ENCODE data around the gene FMN2. TPM values are rescaled to one million over a fixed set of nuclear protein-coding genes. Genes with fewer than 3 reads are reported as not detected.
"Not testable (repeated sequence)": the region's sequence is repeated elsewhere in the genome, so short reads cannot be mapped to it uniquely, and the experiment has no call there.

FMN2 gene
- total RNA-seq, 1 donor from 2014 or later, result 1.7 TPM

DNA sequence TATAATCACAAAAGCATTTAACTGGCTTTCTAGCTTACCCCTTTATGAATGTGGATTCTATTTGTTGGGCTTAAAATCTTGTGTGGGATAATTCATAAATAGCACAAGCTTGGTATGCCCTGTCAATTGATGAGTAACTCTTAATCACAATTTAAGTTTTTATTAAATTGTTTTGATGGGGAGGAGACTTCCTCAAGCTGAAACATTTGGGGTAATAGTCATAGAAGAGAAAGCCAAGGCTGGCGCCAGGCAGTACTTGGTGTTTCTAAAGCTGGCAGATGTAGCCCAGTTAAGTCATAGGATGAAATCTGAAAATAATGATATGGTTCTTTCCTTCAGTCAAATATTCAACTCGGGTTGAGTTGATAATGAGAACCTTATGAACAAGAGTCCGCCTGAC lies 167.2 kb downstream of the FMN2 start:
- H3K36me3 ChIP-seq, result no peaks in the 10 kb centered on the region
- DNase-seq (ENCODE audit: low spot score), result no peak
- H3K4me1 ChIP-seq, result no peaks in the 10 kb centered on the region
- H3K4me2 ChIP-seq, result no peak overlapping the region
- H3K9me3 ChIP-seq (ENCODE audit: low read depth), result no peaks in the 10 kb centered on the region
- H3K4me3 ChIP-seq, result no peak overlapping the region
- no peaks in the 10 kb centered on the region for H3F3A ChIP-seq (ENCODE audit: low read depth)
- H3K4me1 Mint-ChIP-seq, result no peaks in the 10 kb centered on the region
- TF ChIP-seq, protein P1, sequence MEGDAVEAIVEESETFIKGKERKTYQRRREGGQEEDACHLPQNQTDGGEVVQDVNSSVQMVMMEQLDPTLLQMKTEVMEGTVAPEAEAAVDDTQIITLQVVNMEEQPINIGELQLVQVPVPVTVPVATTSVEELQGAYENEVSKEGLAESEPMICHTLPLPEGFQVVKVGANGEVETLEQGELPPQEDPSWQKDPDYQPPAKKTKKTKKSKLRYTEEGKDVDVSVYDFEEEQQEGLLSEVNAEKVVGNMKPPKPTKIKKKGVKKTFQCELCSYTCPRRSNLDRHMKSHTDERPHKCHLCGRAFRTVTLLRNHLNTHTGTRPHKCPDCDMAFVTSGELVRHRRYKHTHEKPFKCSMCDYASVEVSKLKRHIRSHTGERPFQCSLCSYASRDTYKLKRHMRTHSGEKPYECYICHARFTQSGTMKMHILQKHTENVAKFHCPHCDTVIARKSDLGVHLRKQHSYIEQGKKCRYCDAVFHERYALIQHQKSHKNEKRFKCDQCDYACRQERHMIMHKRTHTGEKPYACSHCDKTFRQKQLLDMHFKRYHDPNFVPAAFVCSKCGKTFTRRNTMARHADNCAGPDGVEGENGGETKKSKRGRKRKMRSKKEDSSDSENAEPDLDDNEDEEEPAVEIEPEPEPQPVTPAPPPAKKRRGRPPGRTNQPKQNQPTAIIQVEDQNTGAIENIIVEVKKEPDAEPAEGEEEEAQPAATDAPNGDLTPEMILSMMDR (IDR thresholded peaks at IDR 0.05), result no peak
- TF ChIP-seq EZH2phosphoT487 (IDR thresholded peaks at IDR 0.05), result no peak
- TF ChIP-seq EZH2 (IDR thresholded peaks at IDR 0.05), result no peak
- H3K27ac Mint-ChIP-seq, result no peak overlapping the region
- peaks cover 7% of the 10 kb centered on the region for H3K9me3 Mint-ChIP-seq
- H3K4me3 Mint-ChIP-seq, result no peak overlapping the region
- H3K9ac ChIP-seq, result no peak overlapping the region
- H3K79me2 ChIP-seq (ENCODE audit: low read depth), result no peaks in the 10 kb centered on the region
- H2AFZ ChIP-seq (replicated peaks), result no peak overlapping the region
- no peaks in the 10 kb centered on the region for H3K27me3 ChIP-seq
- peaks cover 29% of the 10 kb centered on the region for H3K36me3 Mint-ChIP-seq
- H3K27ac ChIP-seq, result no peak overlapping the region
- no peaks in the 10 kb centered on the region for H4K20me1 ChIP-seq (ENCODE audit: low read depth)
- H3K27me3 Mint-ChIP-seq (ENCODE audit: insufficient read depth, low read depth), result no peaks in the 10 kb centered on the region

DNA sequence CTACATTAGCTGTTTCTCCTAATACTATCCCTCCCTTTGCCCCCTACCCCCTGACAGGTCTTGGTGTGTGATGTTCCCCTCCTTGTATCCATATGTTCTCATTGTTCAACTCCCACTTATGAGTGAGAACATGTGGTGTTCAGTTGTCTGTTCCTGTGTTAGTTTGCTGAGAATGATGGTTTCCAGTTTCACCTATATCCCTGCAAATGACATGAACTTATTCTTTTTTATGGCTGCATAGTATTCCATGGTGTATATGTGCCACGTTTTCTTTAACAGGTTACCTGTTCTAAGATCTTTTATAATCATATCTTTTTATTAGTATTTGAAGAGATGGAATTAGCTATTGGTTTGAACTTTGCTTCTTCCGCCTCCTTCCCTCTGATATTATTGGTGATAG lies 172.8 kb downstream of the FMN2 start:
- peaks cover 18% of the 10 kb centered on the region for H3K9me3 Mint-ChIP-seq
- H3K36me3 ChIP-seq, H3K27ac Mint-ChIP-seq: not testable (repeated sequence)

DNA sequence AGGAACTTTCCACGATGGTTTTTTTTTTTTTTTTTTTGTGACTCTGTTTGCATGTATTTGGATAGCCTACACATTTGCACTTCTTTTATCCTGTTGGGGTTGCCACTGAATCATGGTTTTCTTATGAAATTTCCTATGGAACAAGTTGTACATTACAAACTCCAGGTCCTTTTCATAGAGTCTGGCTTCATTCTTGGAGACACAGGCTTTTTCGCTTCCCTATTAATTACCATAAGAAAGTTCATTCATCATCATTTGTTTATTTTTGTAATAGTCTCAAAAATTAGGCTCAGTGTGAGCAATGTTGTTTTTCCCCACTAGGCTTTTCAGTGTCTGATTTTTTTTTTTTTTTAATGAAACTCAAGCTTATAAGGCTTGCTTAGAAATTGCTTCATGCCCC lies 179.4 kb downstream of the FMN2 start:
- no peak overlapping the region for H3K27ac Mint-ChIP-seq
- Histone ChIP-seq H3K9ac (no peak overlapping the region), H3K9me3 (ENCODE audit: low read depth) (no peaks in the 10 kb centered on the region), H3K4me1 (no peaks in the 10 kb centered on the region), H3K27me3 (no peaks in the 10 kb centered on the region), H3K4me3 (no peak overlapping the region), H2AFZ (replicated peaks) (no peak overlapping the region), H3K79me2 (ENCODE audit: low read depth) (no peaks in the 10 kb centered on the region), H4K20me1 (ENCODE audit: low read depth) (no peaks in the 10 kb centered on the region), H3K27ac (no peak overlapping the region), H3F3A (ENCODE audit: low read depth) (no peaks in the 10 kb centered on the region), H3K4me2 (no peak overlapping the region), H3K36me3 (no peaks in the 10 kb centered on the region)
- TF ChIP-seq EZH2 (IDR thresholded peaks at IDR 0.05), result no peak
- TF ChIP-seq EZH2phosphoT487 (IDR thresholded peaks at IDR 0.05), result no peak
- TF ChIP-seq, protein P1 (IDR thresholded peaks at IDR 0.05), result no peak
- no peak overlapping the region for H3K4me3 Mint-ChIP-seq
- peaks cover 13% of the 10 kb centered on the region for H3K9me3 Mint-ChIP-seq
- H3K27me3 Mint-ChIP-seq (ENCODE audit: insufficient read depth, low read depth), result no peaks in the 10 kb centered on the region
- H3K4me1 Mint-ChIP-seq, result no peaks in the 10 kb centered on the region
- DNase-seq (ENCODE audit: low spot score), result no peak
- H3K36me3 Mint-ChIP-seq, result peaks cover 20% of the 10 kb centered on the region

More for the DNA sequence above, 172.8 kb downstream of the FMN2 start:
- H3K9ac ChIP-seq; H3K4me1 ChIP-seq; H4K20me1 ChIP-seq (ENCODE audit: low read depth); H3K4me1 Mint-ChIP-seq; H3K4me3 Mint-ChIP-seq; H3K27ac ChIP-seq; H3K4me2 ChIP-seq; H3F3A ChIP-seq (ENCODE audit: low read depth); DNase-seq (ENCODE audit: low spot score); H3K4me3 ChIP-seq; H3K9me3 ChIP-seq (ENCODE audit: low read depth); H3K27me3 Mint-ChIP-seq (ENCODE audit: insufficient read depth, low read depth); H2AFZ ChIP-seq (replicated peaks); H3K79me2 ChIP-seq (ENCODE audit: low read depth); H3K27me3 ChIP-seq: not testable (repeated sequence)
- peaks cover 28% of the 10 kb centered on the region for H3K36me3 Mint-ChIP-seq

DNA sequence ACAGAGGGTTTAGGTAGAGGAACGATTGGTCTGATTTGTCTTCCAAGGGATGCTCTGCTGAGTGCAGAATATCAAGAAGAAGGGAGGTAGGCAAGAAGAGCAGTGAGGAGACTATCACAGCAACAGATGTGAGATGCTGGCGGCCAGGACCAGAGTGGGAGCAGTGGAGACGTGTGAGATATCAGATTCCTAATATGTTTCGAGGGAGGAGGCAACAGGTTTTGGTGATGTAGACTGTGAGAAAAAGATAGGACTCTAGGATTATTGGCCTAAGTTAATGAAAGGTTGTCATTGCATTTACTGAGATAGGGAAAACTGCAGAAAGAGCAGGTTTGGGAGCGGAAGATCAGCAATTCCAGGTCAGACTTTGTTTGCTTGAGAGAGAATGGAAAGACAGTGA lies 182.9 kb downstream of the FMN2 start:
- no peaks in the 10 kb centered on the region for H3K79me2 ChIP-seq (ENCODE audit: low read depth)
- H3K27ac Mint-ChIP-seq, result no peak overlapping the region
- peaks cover 2% of the 10 kb centered on the region for H3K9me3 Mint-ChIP-seq
- no peak overlapping the region for H3K27ac ChIP-seq
- H3K4me1 Mint-ChIP-seq, result no peaks in the 10 kb centered on the region
- H3K9ac ChIP-seq, result no peak overlapping the region
- H4K20me1 ChIP-seq (ENCODE audit: low read depth), result no peaks in the 10 kb centered on the region
- no peak for DNase-seq (ENCODE audit: low spot score)
- H3K9me3 ChIP-seq (ENCODE audit: low read depth), result no peaks in the 10 kb centered on the region
- no peak overlapping the region for H3K4me2 ChIP-seq
- no peak overlapping the region for H3K4me3 Mint-ChIP-seq
- no peaks in the 10 kb centered on the region for H3F3A ChIP-seq (ENCODE audit: low read depth)
- H3K4me1 ChIP-seq, result no peaks in the 10 kb centered on the region
- no peak overlapping the region for H3K4me3 ChIP-seq
- H3K36me3 Mint-ChIP-seq, result peaks cover 7% of the 10 kb centered on the region
- H3K27me3 Mint-ChIP-seq (ENCODE audit: insufficient read depth, low read depth), result no peaks in the 10 kb centered on the region
- TF ChIP-seq EZH2phosphoT487 (IDR thresholded peaks at IDR 0.05), result no peak
- TF ChIP-seq EZH2 (IDR thresholded peaks at IDR 0.05), result no peak
- TF ChIP-seq, protein P1 (IDR thresholded peaks at IDR 0.05), result no peak
- H3K36me3 ChIP-seq, result no peaks in the 10 kb centered on the region
- no peak overlapping the region for H2AFZ ChIP-seq (replicated peaks)
- H3K27me3 ChIP-seq, result no peaks in the 10 kb centered on the region

DNA sequence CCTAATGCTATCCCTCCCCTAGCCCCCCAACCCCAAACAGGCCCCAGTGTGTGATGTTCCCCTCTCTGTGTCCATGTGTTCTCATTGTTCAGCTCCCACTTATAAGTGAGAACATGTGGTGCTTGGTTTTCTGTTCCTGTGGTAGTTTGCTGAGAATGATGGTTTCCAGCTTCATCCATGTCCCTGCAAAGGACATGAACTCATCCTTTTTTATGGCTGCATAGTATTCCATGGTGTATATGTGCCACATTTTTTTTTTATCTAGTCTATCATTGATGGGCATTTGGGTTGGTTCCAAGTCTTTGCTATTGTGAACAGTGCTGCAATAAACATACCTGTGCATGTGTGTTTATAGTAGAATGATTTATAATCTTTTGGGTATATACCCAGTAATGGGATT lies 183.5 kb downstream of the FMN2 start:
- H4K20me1 ChIP-seq (ENCODE audit: low read depth); H3K4me1 Mint-ChIP-seq; H3K4me3 ChIP-seq; H3F3A ChIP-seq (ENCODE audit: low read depth); H3K79me2 ChIP-seq (ENCODE audit: low read depth); H3K27me3 Mint-ChIP-seq (ENCODE audit: insufficient read depth, low read depth); H3K4me3 Mint-ChIP-seq; DNase-seq (ENCODE audit: low spot score); H3K4me1 ChIP-seq; H3K27ac Mint-ChIP-seq; H3K4me2 ChIP-seq; H3K9ac ChIP-seq; H3K36me3 ChIP-seq; H3K9me3 ChIP-seq (ENCODE audit: low read depth); H3K27ac ChIP-seq; H3K9me3 Mint-ChIP-seq; H3K27me3 ChIP-seq; H2AFZ ChIP-seq (replicated peaks); H3K36me3 Mint-ChIP-seq: not testable (repeated sequence)
